GM12872 (cell line): ENCODE measurements around the gene SPECC1.

Source experiments
- TF ChIP-seq, protein P1 (sequence below): IDR thresholded peaks from 3 replicates; pipeline ENCODE4 v1.5.1; 2011; ENCODE audit warnings: low read depth, mild to moderate bottlenecking, low read length, moderate library complexity; ENCODE audit not compliant: insufficient read depth

The SPECC1 gene

DNA sequence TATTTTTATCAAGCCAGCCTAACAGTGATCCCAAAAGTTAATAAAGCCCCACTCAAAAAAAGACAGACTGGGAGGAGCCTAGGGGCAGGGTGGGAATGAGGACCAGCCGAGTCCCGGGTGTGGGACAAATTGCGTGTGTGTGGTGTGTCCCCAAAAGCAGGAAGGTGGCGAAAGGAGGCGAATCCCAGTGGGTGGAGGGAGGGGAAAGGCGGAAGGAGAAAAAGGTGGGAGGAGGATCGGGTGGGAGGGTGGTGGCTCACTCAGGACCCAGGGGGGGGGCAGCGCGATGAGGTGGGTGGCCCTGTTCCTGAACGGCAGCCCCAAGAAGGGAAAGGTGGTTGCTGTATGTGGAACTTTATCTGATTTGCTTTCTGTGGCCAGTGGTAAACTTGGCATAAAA, 102.4 kb downstream of the SPECC1 start:
- TF ChIP-seq, protein P1, sequence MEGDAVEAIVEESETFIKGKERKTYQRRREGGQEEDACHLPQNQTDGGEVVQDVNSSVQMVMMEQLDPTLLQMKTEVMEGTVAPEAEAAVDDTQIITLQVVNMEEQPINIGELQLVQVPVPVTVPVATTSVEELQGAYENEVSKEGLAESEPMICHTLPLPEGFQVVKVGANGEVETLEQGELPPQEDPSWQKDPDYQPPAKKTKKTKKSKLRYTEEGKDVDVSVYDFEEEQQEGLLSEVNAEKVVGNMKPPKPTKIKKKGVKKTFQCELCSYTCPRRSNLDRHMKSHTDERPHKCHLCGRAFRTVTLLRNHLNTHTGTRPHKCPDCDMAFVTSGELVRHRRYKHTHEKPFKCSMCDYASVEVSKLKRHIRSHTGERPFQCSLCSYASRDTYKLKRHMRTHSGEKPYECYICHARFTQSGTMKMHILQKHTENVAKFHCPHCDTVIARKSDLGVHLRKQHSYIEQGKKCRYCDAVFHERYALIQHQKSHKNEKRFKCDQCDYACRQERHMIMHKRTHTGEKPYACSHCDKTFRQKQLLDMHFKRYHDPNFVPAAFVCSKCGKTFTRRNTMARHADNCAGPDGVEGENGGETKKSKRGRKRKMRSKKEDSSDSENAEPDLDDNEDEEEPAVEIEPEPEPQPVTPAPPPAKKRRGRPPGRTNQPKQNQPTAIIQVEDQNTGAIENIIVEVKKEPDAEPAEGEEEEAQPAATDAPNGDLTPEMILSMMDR: no peak

DNA sequence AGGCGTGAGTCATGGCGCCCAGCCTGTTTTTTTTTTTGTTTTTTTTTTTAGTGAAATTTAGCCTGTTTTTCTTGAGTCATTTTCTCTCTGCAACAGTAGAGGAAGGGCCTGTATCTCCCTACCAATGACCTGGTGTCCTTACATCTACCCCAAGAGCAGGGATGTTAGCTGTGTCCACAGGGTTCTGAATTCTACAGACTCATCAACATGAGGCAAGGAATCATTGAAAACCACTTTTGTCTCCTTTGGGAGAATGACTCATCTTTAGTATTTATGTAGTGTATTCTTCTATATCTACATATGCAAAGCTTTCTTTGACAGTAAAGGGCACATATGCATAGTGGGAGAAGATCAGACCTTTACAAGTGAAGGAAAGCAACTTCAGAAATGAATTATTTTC, 105.3 kb downstream of the SPECC1 start:
- TF ChIP-seq, protein P1: no peak

DNA sequence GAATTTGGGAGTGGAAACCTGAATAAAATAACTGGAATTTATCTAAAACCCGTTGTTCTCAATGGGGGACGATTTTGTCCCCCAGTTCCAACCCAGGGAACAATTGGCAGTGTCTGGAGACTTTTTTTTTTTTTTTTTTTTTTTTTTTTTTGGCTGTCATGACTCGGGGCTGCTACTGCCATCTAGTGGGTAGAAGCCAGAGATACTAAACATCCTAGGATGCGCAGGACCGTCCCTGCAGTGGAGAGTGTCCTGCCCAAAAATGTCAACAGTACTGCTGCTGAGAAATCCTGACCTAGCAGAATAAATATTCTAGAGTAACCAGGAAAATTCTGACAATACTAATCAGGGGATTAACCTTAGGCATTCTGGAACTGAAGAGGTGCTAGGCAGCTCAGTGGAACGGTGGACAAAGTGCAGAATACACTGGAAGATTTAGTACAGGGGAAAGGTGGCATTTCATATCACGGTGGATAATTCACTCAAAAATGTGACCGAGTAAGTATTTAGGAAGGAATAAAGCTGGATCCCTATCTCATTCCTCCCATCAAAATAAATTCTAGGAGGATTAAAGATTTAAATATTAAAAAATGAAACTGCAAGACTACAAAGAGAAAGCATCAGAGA, 107.6 kb downstream of the SPECC1 start:
- TF ChIP-seq, protein P1: peak; percentile 69

DNA sequence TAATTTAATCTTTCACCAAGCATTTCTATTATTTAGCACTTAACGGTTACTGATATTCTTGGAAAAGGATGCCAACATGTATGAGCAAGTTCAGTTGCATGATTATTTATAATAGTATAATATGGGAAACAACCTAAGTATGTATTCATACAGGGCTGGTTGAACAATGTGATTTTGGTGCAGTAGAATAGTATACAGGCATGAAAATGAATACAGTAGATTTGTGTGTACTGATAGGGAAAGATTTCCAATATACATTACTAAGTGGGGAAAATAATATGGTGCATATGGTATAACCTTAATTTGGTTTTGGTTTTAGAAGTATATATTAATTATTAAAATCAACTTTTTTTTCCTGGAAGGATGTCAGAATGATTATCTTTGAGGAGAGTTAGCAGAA, 109.1 kb downstream of the SPECC1 start:
- TF ChIP-seq, protein P1: no peak

DNA sequence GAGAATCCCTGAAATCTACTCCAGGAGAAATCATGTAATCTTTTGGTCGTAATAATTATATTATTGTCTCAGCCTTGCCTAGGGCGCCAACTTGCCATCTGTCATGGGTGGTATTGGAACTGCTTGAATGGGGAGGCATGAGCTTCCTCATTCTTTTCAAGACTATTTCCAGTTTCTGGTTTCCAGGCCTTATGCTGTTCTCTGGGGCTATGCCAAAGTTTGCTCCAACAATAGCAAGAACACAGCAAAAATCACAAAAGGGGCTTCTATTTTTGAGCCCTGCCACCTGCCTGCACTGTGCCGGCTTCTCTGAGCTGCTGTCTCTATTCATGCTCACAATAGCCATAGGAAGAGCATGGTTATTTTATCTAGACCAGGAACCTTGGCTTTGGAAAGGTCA, 111.7 kb downstream of the SPECC1 start:
- TF ChIP-seq, protein P1: no peak

DNA sequence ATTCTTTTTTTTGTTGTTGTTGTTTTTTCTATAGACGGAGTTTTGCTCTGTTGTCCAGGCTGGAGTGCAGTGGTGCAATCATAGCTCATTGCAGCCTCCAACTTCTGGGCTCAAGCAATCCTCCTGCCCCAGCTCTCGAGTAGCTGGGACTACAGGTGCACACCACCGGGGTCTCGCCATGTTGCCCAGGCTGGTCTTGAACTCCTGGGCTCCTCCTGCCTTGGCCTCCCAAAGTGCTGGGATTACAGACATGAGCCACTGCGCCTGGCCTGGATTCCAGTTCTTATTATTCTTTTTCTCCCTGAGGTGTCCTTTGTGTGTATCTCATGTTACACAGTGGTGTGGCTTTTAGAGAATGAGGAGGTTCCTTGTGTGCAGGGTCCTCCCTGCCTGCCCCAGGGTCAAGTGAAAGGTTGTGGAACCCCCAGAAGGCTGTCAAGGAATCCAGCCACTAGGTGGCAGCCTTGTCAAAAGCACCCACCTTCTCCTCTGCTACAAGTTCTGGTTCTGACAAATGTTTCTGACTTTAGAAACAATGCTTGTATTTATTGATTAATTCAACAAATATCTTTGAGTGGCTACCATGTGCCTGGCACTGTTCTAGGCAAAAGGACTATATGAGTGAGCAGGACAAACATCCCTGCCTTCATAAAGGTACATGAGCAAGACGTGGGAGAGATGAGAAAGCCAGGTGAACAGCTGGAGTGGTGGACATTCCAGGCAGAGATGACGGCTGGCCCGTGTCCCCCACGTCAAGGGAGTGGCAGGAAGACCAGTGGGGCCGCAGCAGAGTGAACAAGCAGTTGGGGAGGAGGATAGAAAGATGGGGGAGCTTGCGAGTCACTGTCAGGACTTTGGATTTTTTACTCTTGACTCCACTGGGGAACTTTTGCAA, 112.4 kb downstream of the SPECC1 start:
- TF ChIP-seq, protein P1: peak; percentile 87

DNA sequence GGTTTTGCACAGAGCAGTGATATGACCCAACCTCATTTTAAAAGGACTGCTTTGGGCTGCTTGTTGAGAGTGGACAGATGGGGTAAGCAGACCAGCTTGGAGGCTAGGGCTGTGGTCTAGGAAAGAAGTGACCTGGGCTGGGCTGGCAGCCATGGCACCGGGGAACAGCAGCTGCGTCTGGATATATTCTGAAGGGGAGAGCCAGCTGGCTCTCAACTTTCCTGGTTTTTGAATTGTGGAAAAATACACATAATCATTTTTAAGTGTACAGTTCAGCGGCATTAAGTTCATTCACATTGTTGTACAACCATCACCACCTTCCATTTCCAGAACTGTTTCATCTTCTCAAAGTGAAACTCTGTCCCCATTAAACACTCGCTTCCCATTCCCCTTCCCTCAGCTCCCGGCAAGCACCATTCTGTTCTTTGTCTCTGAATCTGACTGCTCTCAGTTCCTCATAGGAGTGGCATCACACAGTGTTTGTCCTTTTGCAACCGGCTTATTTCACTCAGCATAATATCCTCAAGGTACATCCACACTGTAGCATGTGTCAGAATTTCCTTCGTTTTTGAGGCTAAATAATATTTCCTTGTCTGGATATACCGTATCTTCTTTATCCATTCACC, 113.2 kb downstream of the SPECC1 start:
- TF ChIP-seq, protein P1: no peak
